Neural progenitor cell (in vitro differentiated cells): ENCODE measurements around the gene MTX3. TPM values are rescaled to one million over a fixed set of nuclear protein-coding genes. Genes with fewer than 3 reads are reported as not detected.

Experiments
- DNase-seq: peaks from one replicate; pipeline ENCODE4 v3.0.0-alpha.2; 2016; ENCODE audit warnings: low spot score
- H2AFZ ChIP-seq: fragments of 200-600 bp; sonication (generic); replicated peaks from 2 replicates; pipeline ENCODE4 v1.6.1; 2016; ENCODE audit warnings: antibody characterized with exemption
- H3F3A ChIP-seq: fragments of 200-600 bp; sonication (generic); 2 replicates; pipeline ENCODE4 v1.6.1; 2016; ENCODE audit warnings: antibody characterized with exemption, low read depth
- H3K27ac ChIP-seq: fragments of 200-600 bp; sonication (generic); 2 replicates; pipeline ENCODE4 v1.5.1; 2016; ENCODE audit warnings: mild to moderate bottlenecking
- H3K27me3 ChIP-seq: fragments of 200-600 bp; sonication (generic); 2 replicates; pipeline ENCODE4 v1.6.1; 2016; ENCODE audit warnings: mild to moderate bottlenecking, moderate library complexity
- H3K36me3 ChIP-seq: fragments of 200-600 bp; sonication (generic); 2 replicates; pipeline ENCODE4 v1.5.1; 2016
- H3K4me1 ChIP-seq: fragments of 200-600 bp; sonication (generic); 2 replicates; pipeline ENCODE4 v1.6.1; 2016; ENCODE audit warnings: mixed run types
- H3K4me2 ChIP-seq: fragments of 200-600 bp; sonication (generic); 2 replicates; pipeline ENCODE4 v1.6.1; 2016
- H3K4me3 ChIP-seq: fragments of 200-600 bp; sonication (generic); 2 replicates; pipeline ENCODE4 v1.5.1; 2016
- H3K79me2 ChIP-seq: fragments of 200-600 bp; sonication (generic); 2 replicates; pipeline ENCODE4 v1.6.1; 2016; ENCODE audit warnings: low read depth
- H3K9ac ChIP-seq: fragments of 200-600 bp; sonication (generic); 2 replicates; pipeline ENCODE4 v1.6.1; 2016
- H3K9me3 ChIP-seq: fragments of 200-600 bp; sonication (generic); 2 replicates; pipeline ENCODE4 v1.5.1; 2016; ENCODE audit warnings: low read depth
- H4K20me1 ChIP-seq: fragments of 200-600 bp; sonication (generic); 2 replicates; pipeline ENCODE4 v1.6.1; 2016; ENCODE audit warnings: low read depth
- H3K27ac Mint-ChIP-seq: 3 replicates; pipeline ENCODE4 v1.8.0; 2021; ENCODE audit warnings: mixed read lengths
- H3K27me3 Mint-ChIP-seq: 2 replicates; pipeline ENCODE4 v1.8.0; 2022; ENCODE audit warnings: low read depth, mild to moderate bottlenecking, inconsistent platforms, moderate library complexity, mixed read lengths; ENCODE audit not compliant: insufficient read depth
- H3K36me3 Mint-ChIP-seq: 3 replicates; pipeline ENCODE4 v1.8.0; 2021; ENCODE audit warnings: mixed read lengths
- H3K4me1 Mint-ChIP-seq: 3 replicates; pipeline ENCODE4 v1.8.0; 2021; ENCODE audit warnings: mixed read lengths
- H3K4me3 Mint-ChIP-seq: 3 replicates; pipeline ENCODE4 v1.8.0; 2021; ENCODE audit warnings: mild to moderate bottlenecking, moderate library complexity, mixed read lengths
- H3K9me3 Mint-ChIP-seq: 3 replicates; pipeline ENCODE4 v1.8.0; 2020; ENCODE audit warnings: mixed read lengths
- EZH2 ChIP-seq: fragments of 200-600 bp; sonication (generic); IDR thresholded peaks from 2 replicates; pipeline ENCODE4 v1.6.1; 2017; ENCODE audit warnings: antibody characterized with exemption, mild to moderate bottlenecking, moderate library complexity
- EZH2phosphoT487 ChIP-seq: fragments of 200-600 bp; sonication (generic); IDR thresholded peaks from 2 replicates; pipeline ENCODE4 v1.6.1; 2017; ENCODE audit warnings: antibody characterized with exemption
- total RNA-seq: library from RNA; depleted of rRNA; stranded (reverse); fragments of >200 nt; gene quantifications from 2 replicates; pipeline ENCODE4 v1.2.3, GENCODE V29; 2015; ENCODE audit warnings: low replicate concordance
- TF ChIP-seq, protein P1 (sequence below): fragments of 200-600 bp; sonication (generic); IDR thresholded peaks from 2 replicates; pipeline ENCODE4 v1.5.1; 2017; ENCODE audit warnings: antibody characterized with exemption, mild to moderate bottlenecking

The MTX3 gene
- total RNA-seq, 1 donor from 2014 or later = 64.0 TPM

DNA sequence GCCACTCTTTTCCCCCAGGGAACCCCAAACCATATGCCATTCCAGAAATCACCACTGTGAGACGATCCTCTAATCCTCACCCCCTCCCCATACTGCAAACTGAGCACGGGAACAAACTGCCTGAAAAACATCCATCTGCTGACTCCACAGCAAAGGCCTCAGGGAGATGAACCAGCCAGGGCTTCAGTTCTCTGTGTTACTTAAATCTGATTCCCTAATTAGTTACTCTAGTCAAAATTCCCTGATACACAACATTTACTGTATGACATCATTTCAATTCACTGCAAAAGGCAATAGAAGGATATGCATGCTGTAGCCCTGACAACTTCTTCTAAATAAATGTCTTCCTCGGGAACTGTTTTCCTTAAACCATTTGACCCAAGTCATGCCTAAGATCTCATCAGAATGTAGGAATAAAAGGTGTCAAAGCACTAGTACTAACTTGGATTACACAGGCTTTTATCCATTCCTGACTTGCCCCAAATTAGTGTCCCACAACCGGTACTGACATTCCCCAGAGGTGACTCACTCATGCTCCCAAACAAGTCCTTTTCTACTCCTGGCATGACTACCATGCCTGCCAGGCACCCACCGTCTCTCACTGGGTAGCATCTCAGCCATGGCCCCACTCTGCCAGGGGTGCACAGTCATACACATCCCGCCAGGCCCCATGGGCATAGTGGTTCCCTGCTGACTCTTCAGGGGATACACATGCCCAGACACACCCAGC, 35.0 kb downstream of the MTX3 start:
- Histone ChIP-seq H3K4me3 (no peak overlapping the region), H3K27ac (no peak overlapping the region), H3K27me3 (no peaks in the 10 kb centered on the region), H3F3A (peaks cover 29% of the 10 kb centered on the region), H3K9me3 (no peaks in the 10 kb centered on the region), H3K36me3 (no peaks in the 10 kb centered on the region), H2AFZ (peak overlapping the region; percentile 39), H3K4me2 (peak overlapping the region; percentile 44), H3K9ac (no peak overlapping the region), H3K4me1 (peaks cover 39% of the 10 kb centered on the region), H4K20me1 (no peaks in the 10 kb centered on the region), H3K79me2 (no peaks in the 10 kb centered on the region)
- no peak for DNase-seq
- Mint-ChIP-seq H3K27me3 (no peaks in the 10 kb centered on the region), H3K4me1 (peaks cover 14% of the 10 kb centered on the region), H3K9me3 (peaks cover 3% of the 10 kb centered on the region), H3K4me3 (no peak overlapping the region), H3K36me3 (no peaks in the 10 kb centered on the region), H3K27ac (no peak overlapping the region)
- TF ChIP-seq EZH2phosphoT487 = no peak

DNA sequence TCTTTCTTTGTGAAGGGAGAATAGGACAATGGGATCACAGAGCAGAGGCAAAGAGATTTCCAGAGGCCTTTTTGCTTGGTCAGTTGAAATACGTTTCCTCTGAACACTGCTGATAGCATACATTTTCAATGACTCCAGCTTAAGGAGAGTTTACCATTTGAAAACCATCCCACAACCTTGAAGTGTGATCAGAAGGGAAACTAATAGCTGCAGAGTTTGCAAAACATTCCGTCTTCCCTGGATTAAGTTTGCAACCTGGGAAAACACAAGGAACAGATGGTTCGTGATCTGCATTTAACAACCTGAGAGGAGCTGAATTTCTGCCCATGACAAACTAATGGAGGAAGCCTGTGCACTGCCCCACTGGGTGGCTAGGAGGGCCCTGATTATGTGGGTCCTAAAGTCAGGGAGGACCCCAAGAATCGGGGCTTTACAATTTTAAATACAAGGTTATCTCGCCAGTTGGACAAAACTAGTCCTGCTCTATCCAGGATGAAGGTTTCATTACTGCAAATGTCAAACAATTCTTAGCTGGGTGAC, 35.6 kb downstream of the MTX3 start:
- DNase-seq = no peak
- Histone ChIP-seq H3K4me1 (peaks cover 33% of the 10 kb centered on the region), H3K36me3 (no peaks in the 10 kb centered on the region), H3K27me3 (no peaks in the 10 kb centered on the region), H3F3A (peaks cover 24% of the 10 kb centered on the region), H3K27ac (no peak overlapping the region), H3K79me2 (no peaks in the 10 kb centered on the region), H3K9me3 (no peaks in the 10 kb centered on the region), H2AFZ (peak overlapping the region; percentile 39), H3K4me3 (no peak overlapping the region), H3K9ac (no peak overlapping the region), H3K4me2 (peak overlapping the region; percentile 44), H4K20me1 (no peaks in the 10 kb centered on the region)
- Mint-ChIP-seq H3K27me3 (no peaks in the 10 kb centered on the region), H3K36me3 (no peaks in the 10 kb centered on the region), H3K4me3 (no peak overlapping the region), H3K9me3 (peaks cover 3% of the 10 kb centered on the region), H3K27ac (no peak overlapping the region), H3K4me1 (peaks cover 14% of the 10 kb centered on the region)
- TF ChIP-seq EZH2phosphoT487 (no peak), EZH2 (no peak)
- TF ChIP-seq, protein P1, sequence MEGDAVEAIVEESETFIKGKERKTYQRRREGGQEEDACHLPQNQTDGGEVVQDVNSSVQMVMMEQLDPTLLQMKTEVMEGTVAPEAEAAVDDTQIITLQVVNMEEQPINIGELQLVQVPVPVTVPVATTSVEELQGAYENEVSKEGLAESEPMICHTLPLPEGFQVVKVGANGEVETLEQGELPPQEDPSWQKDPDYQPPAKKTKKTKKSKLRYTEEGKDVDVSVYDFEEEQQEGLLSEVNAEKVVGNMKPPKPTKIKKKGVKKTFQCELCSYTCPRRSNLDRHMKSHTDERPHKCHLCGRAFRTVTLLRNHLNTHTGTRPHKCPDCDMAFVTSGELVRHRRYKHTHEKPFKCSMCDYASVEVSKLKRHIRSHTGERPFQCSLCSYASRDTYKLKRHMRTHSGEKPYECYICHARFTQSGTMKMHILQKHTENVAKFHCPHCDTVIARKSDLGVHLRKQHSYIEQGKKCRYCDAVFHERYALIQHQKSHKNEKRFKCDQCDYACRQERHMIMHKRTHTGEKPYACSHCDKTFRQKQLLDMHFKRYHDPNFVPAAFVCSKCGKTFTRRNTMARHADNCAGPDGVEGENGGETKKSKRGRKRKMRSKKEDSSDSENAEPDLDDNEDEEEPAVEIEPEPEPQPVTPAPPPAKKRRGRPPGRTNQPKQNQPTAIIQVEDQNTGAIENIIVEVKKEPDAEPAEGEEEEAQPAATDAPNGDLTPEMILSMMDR = no peak

DNA sequence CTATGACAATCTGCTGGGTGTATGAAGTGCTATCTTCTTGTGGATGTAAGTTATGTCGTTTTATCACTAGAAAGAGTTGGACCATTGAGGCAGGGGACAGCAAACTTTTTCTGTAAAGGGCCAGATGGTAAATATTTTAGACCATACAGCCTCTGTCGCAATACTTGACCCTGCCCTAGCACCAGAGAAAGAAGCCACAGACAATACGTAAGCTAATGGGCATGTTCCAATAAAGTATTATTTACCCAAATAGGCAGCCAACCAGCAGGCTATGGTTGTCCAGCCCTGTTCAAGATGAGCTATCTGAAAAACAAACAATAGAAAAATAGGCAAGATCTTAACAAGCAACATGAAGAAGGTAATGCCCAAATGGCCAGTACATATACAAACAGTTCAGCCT, 36.4 kb downstream of the MTX3 start:
- Histone ChIP-seq H3K4me2 (peak overlapping the region; percentile 44), H3K27ac (no peak overlapping the region), H3K36me3 (no peaks in the 10 kb centered on the region), H3K9ac (no peak overlapping the region), H3K4me1 (peaks cover 33% of the 10 kb centered on the region), H4K20me1 (no peaks in the 10 kb centered on the region), H3F3A (peaks cover 24% of the 10 kb centered on the region), H2AFZ (no peak overlapping the region), H3K27me3 (no peaks in the 10 kb centered on the region), H3K9me3 (no peaks in the 10 kb centered on the region), H3K79me2 (no peaks in the 10 kb centered on the region), H3K4me3 (no peak overlapping the region)
- Mint-ChIP-seq H3K27ac (no peak overlapping the region), H3K4me1 (peaks cover 14% of the 10 kb centered on the region), H3K27me3 (peaks cover 2% of the 10 kb centered on the region), H3K4me3 (no peak overlapping the region), H3K9me3 (peaks cover 3% of the 10 kb centered on the region), H3K36me3 (no peaks in the 10 kb centered on the region)
- TF ChIP-seq, protein P1 = no peak
- TF ChIP-seq EZH2phosphoT487 (no peak), EZH2 (no peak)
- no peak for DNase-seq

DNA sequence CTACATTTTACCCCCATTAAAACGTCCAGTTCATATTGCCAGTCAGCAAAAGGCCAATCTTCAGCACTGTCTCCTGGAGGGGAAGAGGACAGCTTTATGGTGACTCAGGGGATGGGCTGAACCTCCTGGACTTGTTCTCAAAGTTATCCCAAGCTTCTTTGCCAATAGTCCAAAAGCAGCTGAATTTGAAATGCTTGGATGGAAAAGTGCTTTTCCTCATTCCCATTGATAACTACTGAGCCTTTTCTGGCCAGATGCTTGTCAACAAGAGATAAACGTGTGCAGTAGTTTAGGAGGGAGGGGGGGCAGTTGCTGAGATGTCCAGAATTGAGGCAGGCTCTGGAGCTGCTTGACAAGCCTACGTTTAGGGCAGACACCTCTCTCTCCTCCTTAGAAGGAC, 43.5 kb downstream of the MTX3 start:
- no peak for TF ChIP-seq EZH2phosphoT487
- TF ChIP-seq, protein P1 = no peak
- no peak for TF ChIP-seq EZH2
- H3K4me3 Mint-ChIP-seq = peak overlapping the region; percentile 21
- no peaks in the 10 kb centered on the region for H3K36me3 Mint-ChIP-seq

More for the DNA sequence above, 43.5 kb downstream of the MTX3 start:
- H4K20me1 ChIP-seq = no peaks in the 10 kb centered on the region
- H3K27me3 ChIP-seq = no peaks in the 10 kb centered on the region
- no peak for DNase-seq
- no peaks in the 10 kb centered on the region for H3F3A ChIP-seq
- Mint-ChIP-seq H3K4me1 (no peaks in the 10 kb centered on the region), H3K27ac (no peak overlapping the region), H3K9me3 (no peaks in the 10 kb centered on the region), H3K27me3 (peaks cover 5% of the 10 kb centered on the region)
- H3K27ac ChIP-seq = no peak overlapping the region
- H3K4me3 ChIP-seq = no peak overlapping the region
- H3K9ac ChIP-seq = no peak overlapping the region
- no peaks in the 10 kb centered on the region for H3K36me3 ChIP-seq
- H3K79me2 ChIP-seq = no peaks in the 10 kb centered on the region
- H3K9me3 ChIP-seq = no peaks in the 10 kb centered on the region
- no peak overlapping the region for H3K4me2 ChIP-seq
- H2AFZ ChIP-seq = no peak overlapping the region
- no peaks in the 10 kb centered on the region for H3K4me1 ChIP-seq
